GM23338 (cell line): ENCODE measurements around the gene RNF150. TPM values are rescaled to one million over a fixed set of nuclear protein-coding genes. Genes with fewer than 3 reads are reported as not detected.

ENCODE experiments used
- ATAC-seq: fragments of 200-7000 bp; cut with Tn5 transposase; 3 replicates; pipeline ENCODE4 v1.9.1; 2020
- DNase-seq: peaks from one replicate; pipeline ENCODE4 v3.0.0-alpha.2; 2015; ENCODE audit warnings: low spot score
- H2AFZ ChIP-seq: fragments of 200-600 bp; sonication (generic); 2 replicates; pipeline ENCODE4 v1.8.0; 2016; ENCODE audit warnings: antibody characterized with exemption, mild to moderate bottlenecking, moderate library complexity
- H3F3A ChIP-seq: fragments of 200-600 bp; sonication (generic); replicated peaks from 2 replicates; pipeline ENCODE4 v1.8.0; 2017; ENCODE audit warnings: antibody characterized with exemption, mixed run types, low read depth
- H3K27ac ChIP-seq: fragments of 200-600 bp; sonication (generic); 2 replicates; pipeline ENCODE4 v1.6.1; 2016; ENCODE audit warnings: low read depth
- H3K27me3 ChIP-seq: fragments of 200-600 bp; sonication (generic); 2 replicates; pipeline ENCODE4 v1.8.0; 2016; ENCODE audit warnings: mild to moderate bottlenecking, mixed run types, moderate library complexity; ENCODE audit not compliant: insufficient read depth
- H3K36me3 ChIP-seq: fragments of 200-600 bp; sonication (generic); 2 replicates; pipeline ENCODE4 v1.8.0; 2016; ENCODE audit warnings: mild to moderate bottlenecking; ENCODE audit not compliant: insufficient read depth
- H3K4me1 ChIP-seq: fragments of 200-600 bp; sonication (generic); 2 replicates; pipeline ENCODE4 v1.8.0; 2016; ENCODE audit warnings: mild to moderate bottlenecking, moderate library complexity; ENCODE audit not compliant: insufficient read depth
- H3K4me2 ChIP-seq: fragments of 200-600 bp; sonication (generic); 2 replicates; pipeline ENCODE4 v1.7.1; 2017; ENCODE audit warnings: mixed run types
- H3K4me3 ChIP-seq: fragments of 200-600 bp; sonication (generic); 2 replicates; pipeline ENCODE4 v1.6.1; 2016; ENCODE audit warnings: mixed run types
- H3K79me2 ChIP-seq: fragments of 200-600 bp; sonication (generic); replicated peaks from 2 replicates; pipeline ENCODE4 v1.8.0; 2017; ENCODE audit warnings: mild to moderate bottlenecking; ENCODE audit not compliant: insufficient read depth
- H3K9me2 ChIP-seq: fragments of 200-600 bp; sonication (generic); 2 replicates; pipeline ENCODE4 v1.8.0; 2017; ENCODE audit not compliant: insufficient read depth
- H4K20me1 ChIP-seq: fragments of 200-600 bp; sonication (generic); replicated peaks from 2 replicates; pipeline ENCODE4 v1.8.0; 2017; ENCODE audit warnings: mild to moderate bottlenecking; ENCODE audit not compliant: insufficient read depth
- H3K27ac Mint-ChIP-seq: 2 replicates; pipeline ENCODE4 v1.8.0; 2020; ENCODE audit warnings: inconsistent platforms, mild to moderate bottlenecking, moderate library complexity, mixed read lengths
- H3K27me3 Mint-ChIP-seq: 3 replicates; pipeline ENCODE4 v1.8.0; 2022; ENCODE audit warnings: low read depth, mild to moderate bottlenecking, moderate library complexity, mixed read lengths, inconsistent platforms; ENCODE audit not compliant: insufficient read depth, poor library complexity
- H3K36me3 Mint-ChIP-seq: 3 replicates; pipeline ENCODE4 v1.8.0; 2021; ENCODE audit warnings: low read depth, mild to moderate bottlenecking, inconsistent platforms, moderate library complexity, mixed read lengths
- H3K4me1 Mint-ChIP-seq: 3 replicates; pipeline ENCODE4 v1.8.0; 2020; ENCODE audit warnings: mild to moderate bottlenecking, inconsistent platforms, mixed read lengths
- H3K4me3 Mint-ChIP-seq: 3 replicates; pipeline ENCODE4 v1.8.0; 2021; ENCODE audit warnings: moderate library complexity, mild to moderate bottlenecking, inconsistent platforms, mixed read lengths
- H3K9me3 Mint-ChIP-seq: 3 replicates; pipeline ENCODE4 v1.8.0; 2020; ENCODE audit warnings: moderate library complexity, mild to moderate bottlenecking, inconsistent platforms, mixed read lengths
- CREB1 ChIP-seq: fragments of 250-450 bp; sonication (Bioruptor Pico); IDR thresholded peaks from 2 replicates; pipeline ENCODE4 v1.5.0; 2020; ENCODE audit warnings: low read depth, mild to moderate bottlenecking, moderate library complexity
- EZH2 ChIP-seq: fragments of 200-600 bp; sonication (generic); IDR thresholded peaks from one replicate; pipeline ENCODE4 v1.8.0; 2017; ENCODE audit warnings: antibody characterized with exemption, mild to moderate bottlenecking, low read depth; ENCODE audit not compliant: unreplicated experiment
- EZH2phosphoT487 ChIP-seq: fragments of 200-600 bp; sonication (generic); IDR thresholded peaks from one replicate; pipeline ENCODE4 v1.8.1; 2018; ENCODE audit warnings: antibody characterized with exemption; ENCODE audit not compliant: unreplicated experiment
- JUNB ChIP-seq: IDR thresholded peaks from one replicate; pipeline ENCODE4 v1.6.1; 2016; ENCODE audit warnings: antibody characterized with exemption; ENCODE audit not compliant: unreplicated experiment
- NANOG ChIP-seq: IDR thresholded peaks from 2 replicates; pipeline ENCODE4 v1.6.1; 2016; ENCODE audit warnings: antibody characterized with exemption, borderline replicate concordance
- POLR2AphosphoS5 ChIP-seq: IDR thresholded peaks from 2 replicates; pipeline ENCODE4 v1.6.1; 2016; ENCODE audit warnings: antibody characterized with exemption, low read depth
- STAT1 ChIP-seq: IDR thresholded peaks from one replicate; pipeline ENCODE4 v1.6.1; 2016; ENCODE audit warnings: antibody characterized with exemption; ENCODE audit not compliant: unreplicated experiment
- ZNF114 ChIP-seq: fragments of 250-450 bp; sonication (Bioruptor Pico); IDR thresholded peaks from 2 replicates; pipeline ENCODE4 v1.5.0; 2020; ENCODE audit warnings: mild to moderate bottlenecking, moderate library complexity
- ZNF331 ChIP-seq: fragments of 250-450 bp; sonication (Bioruptor Pico); IDR thresholded peaks from 2 replicates; pipeline ENCODE4 v1.5.0; 2020; ENCODE audit warnings: low read depth, mild to moderate bottlenecking, moderate library complexity
- polyA plus RNA-seq: library from polyadenylated mRNA; unstranded; fragments of >200 nt; fragmentation: Nextera tagmentation; extraction: Ambion mirVana; gene quantifications from 2 replicates; pipeline ENCODE4 v1.2.1, GENCODE V29; 2016
- total RNA-seq: library from RNA; depleted of rRNA; stranded (reverse); fragments of >200 nt; shearing (Covaris generic); gene quantifications from 2 replicates; pipeline ENCODE4 v1.2.3, GENCODE V29; 2014
- TF ChIP-seq, protein P1 (sequence below): IDR thresholded peaks from one replicate; pipeline ENCODE4 v1.6.1; 2018; ENCODE audit warnings: antibody characterized with exemption; ENCODE audit not compliant: unreplicated experiment
- TF ChIP-seq, protein P2 (sequence below): fragments of 250-450 bp; sonication (Bioruptor Pico); IDR thresholded peaks from 2 replicates; pipeline ENCODE4 v1.5.0; 2020; ENCODE audit warnings: mild to moderate bottlenecking, moderate library complexity
- TF ChIP-seq, protein P3 (sequence below), 2 experiments: fragments of 200-600 bp in 1 of 2; sonication (generic) in 1 of 2; conservative IDR thresholded peaks; 2 replicates each; pipeline versions ENCODE4 v1.5.1 to v1.6.1; 2016 to 2017; ENCODE audit warnings: antibody characterized with exemption in 2 of 2, low read depth in 2 of 2, mild to moderate bottlenecking in 2 of 2, moderate library complexity in 1 of 2
- TF ChIP-seq, protein P4 (sequence below): IDR thresholded peaks from 2 replicates; pipeline ENCODE4 v1.6.1; 2016; ENCODE audit warnings: antibody characterized with exemption

The RNF150 gene
- total and polyA plus RNA-seq, 2 experiments from 2014 or later: 1.3 to 6.1 TPM

DNA sequence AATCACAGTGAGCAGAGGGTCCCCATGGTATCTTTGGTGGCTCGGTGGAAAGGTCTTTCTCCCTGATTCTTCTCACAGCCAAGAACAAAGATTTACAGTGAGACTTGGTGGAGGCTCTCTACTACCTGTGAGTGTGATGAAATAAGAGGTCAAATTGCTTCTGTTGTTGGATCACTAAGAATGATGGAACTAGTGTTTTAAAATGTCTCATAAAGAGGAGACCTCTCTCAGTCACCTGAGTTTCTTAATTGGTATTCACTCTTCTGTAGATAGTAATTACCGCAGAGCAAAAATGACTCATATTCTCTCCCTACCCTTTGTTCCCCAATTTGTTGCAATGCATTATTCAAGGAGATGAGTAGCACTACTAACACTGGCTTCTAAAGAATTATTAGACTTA lies 276.2 kb downstream of the RNF150 start:
- ATAC-seq: no peak
- no peaks in the 10 kb centered on the region for H3K4me1 ChIP-seq
- no peaks in the 10 kb centered on the region for H3F3A ChIP-seq
- H3K36me3 ChIP-seq: no peaks in the 10 kb centered on the region
- no peaks in the 10 kb centered on the region for H3K79me2 ChIP-seq
- DNase-seq: no peak
- H3K27me3 Mint-ChIP-seq: peaks cover 6% of the 10 kb centered on the region
- H3K4me2 ChIP-seq: no peak overlapping the region
- H3K27me3 ChIP-seq: no peaks in the 10 kb centered on the region
- no peaks in the 10 kb centered on the region for H3K9me3 Mint-ChIP-seq
- no peaks in the 10 kb centered on the region for H4K20me1 ChIP-seq
- no peak overlapping the region for H2AFZ ChIP-seq
- no peak overlapping the region for H3K27ac ChIP-seq
- no peak overlapping the region for H3K4me3 ChIP-seq
- H3K9me2 ChIP-seq: no peaks in the 10 kb centered on the region
- H3K4me1 Mint-ChIP-seq: peaks cover 7% of the 10 kb centered on the region; the same call in 2 of the 3 replicates
- H3K36me3 Mint-ChIP-seq: no peaks in the 10 kb centered on the region
- H3K27ac Mint-ChIP-seq: no peak overlapping the region
- no peak overlapping the region for H3K4me3 Mint-ChIP-seq
- TF ChIP-seq NANOG: no peak
- no peak for TF ChIP-seq EZH2phosphoT487
- no peak for TF ChIP-seq ZNF114 (CRISPR knock-in tag)
- no peak for TF ChIP-seq CREB1 (CRISPR knock-in tag)
- TF ChIP-seq JUNB: no peak
- no peak for TF ChIP-seq ZNF331 (CRISPR knock-in tag)
- no peak for TF ChIP-seq POLR2AphosphoS5
- TF ChIP-seq STAT1: no peak
- no peak for TF ChIP-seq EZH2
- TF ChIP-seq, protein P1, sequence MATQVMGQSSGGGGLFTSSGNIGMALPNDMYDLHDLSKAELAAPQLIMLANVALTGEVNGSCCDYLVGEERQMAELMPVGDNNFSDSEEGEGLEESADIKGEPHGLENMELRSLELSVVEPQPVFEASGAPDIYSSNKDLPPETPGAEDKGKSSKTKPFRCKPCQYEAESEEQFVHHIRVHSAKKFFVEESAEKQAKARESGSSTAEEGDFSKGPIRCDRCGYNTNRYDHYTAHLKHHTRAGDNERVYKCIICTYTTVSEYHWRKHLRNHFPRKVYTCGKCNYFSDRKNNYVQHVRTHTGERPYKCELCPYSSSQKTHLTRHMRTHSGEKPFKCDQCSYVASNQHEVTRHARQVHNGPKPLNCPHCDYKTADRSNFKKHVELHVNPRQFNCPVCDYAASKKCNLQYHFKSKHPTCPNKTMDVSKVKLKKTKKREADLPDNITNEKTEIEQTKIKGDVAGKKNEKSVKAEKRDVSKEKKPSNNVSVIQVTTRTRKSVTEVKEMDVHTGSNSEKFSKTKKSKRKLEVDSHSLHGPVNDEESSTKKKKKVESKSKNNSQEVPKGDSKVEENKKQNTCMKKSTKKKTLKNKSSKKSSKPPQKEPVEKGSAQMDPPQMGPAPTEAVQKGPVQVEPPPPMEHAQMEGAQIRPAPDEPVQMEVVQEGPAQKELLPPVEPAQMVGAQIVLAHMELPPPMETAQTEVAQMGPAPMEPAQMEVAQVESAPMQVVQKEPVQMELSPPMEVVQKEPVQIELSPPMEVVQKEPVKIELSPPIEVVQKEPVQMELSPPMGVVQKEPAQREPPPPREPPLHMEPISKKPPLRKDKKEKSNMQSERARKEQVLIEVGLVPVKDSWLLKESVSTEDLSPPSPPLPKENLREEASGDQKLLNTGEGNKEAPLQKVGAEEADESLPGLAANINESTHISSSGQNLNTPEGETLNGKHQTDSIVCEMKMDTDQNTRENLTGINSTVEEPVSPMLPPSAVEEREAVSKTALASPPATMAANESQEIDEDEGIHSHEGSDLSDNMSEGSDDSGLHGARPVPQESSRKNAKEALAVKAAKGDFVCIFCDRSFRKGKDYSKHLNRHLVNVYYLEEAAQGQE: no peak
- TF ChIP-seq, protein P2, sequence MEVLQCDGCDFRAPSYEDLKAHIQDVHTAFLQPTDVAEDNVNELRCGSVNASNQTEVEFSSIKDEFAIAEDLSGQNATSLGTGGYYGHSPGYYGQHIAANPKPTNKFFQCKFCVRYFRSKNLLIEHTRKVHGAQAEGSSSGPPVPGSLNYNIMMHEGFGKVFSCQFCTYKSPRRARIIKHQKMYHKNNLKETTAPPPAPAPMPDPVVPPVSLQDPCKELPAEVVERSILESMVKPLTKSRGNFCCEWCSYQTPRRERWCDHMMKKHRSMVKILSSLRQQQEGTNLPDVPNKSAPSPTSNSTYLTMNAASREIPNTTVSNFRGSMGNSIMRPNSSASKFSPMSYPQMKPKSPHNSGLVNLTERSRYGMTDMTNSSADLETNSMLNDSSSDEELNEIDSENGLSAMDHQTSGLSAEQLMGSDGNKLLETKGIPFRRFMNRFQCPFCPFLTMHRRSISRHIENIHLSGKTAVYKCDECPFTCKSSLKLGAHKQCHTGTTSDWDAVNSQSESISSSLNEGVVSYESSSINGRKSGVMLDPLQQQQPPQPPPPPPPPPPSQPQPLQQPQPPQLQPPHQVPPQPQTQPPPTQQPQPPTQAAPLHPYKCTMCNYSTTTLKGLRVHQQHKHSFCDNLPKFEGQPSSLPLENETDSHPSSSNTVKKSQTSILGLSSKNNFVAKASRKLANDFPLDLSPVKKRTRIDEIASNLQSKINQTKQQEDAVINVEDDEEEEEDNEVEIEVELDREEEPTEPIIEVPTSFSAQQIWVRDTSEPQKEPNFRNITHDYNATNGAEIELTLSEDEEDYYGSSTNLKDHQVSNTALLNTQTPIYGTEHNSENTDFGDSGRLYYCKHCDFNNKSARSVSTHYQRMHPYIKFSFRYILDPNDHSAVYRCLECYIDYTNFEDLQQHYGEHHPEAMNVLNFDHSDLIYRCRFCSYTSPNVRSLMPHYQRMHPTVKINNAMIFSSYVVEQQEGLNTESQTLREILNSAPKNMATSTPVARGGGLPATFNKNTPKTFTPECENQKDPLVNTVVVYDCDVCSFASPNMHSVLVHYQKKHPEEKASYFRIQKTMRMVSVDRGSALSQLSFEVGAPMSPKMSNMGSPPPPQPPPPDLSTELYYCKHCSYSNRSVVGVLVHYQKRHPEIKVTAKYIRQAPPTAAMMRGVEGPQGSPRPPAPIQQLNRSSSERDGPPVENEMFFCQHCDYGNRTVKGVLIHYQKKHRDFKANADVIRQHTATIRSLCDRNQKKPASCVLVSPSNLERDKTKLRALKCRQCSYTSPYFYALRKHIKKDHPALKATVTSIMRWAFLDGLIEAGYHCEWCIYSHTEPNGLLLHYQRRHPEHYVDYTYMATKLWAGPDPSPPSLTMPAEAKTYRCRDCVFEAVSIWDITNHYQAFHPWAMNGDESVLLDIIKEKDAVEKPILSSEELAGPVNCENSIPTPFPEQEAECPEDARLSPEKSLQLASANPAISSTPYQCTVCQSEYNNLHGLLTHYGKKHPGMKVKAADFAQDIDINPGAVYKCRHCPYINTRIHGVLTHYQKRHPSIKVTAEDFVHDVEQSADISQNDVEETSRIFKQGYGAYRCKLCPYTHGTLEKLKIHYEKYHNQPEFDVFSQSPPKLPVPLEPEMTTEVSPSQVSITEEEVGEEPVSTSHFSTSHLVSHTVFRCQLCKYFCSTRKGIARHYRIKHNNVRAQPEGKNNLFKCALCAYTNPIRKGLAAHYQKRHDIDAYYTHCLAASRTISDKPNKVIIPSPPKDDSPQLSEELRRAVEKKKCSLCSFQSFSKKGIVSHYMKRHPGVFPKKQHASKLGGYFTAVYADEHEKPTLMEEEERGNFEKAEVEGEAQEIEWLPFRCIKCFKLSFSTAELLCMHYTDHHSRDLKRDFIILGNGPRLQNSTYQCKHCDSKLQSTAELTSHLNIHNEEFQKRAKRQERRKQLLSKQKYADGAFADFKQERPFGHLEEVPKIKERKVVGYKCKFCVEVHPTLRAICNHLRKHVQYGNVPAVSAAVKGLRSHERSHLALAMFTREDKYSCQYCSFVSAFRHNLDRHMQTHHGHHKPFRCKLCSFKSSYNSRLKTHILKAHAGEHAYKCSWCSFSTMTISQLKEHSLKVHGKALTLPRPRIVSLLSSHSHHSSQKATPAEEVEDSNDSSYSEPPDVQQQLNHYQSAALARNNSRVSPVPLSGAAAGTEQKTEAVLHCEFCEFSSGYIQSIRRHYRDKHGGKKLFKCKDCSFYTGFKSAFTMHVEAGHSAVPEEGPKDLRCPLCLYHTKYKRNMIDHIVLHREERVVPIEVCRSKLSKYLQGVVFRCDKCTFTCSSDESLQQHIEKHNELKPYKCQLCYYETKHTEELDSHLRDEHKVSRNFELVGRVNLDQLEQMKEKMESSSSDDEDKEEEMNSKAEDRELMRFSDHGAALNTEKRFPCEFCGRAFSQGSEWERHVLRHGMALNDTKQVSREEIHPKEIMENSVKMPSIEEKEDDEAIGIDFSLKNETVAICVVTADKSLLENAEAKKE (CRISPR knock-in tag): no peak
- TF ChIP-seq, protein P3, sequence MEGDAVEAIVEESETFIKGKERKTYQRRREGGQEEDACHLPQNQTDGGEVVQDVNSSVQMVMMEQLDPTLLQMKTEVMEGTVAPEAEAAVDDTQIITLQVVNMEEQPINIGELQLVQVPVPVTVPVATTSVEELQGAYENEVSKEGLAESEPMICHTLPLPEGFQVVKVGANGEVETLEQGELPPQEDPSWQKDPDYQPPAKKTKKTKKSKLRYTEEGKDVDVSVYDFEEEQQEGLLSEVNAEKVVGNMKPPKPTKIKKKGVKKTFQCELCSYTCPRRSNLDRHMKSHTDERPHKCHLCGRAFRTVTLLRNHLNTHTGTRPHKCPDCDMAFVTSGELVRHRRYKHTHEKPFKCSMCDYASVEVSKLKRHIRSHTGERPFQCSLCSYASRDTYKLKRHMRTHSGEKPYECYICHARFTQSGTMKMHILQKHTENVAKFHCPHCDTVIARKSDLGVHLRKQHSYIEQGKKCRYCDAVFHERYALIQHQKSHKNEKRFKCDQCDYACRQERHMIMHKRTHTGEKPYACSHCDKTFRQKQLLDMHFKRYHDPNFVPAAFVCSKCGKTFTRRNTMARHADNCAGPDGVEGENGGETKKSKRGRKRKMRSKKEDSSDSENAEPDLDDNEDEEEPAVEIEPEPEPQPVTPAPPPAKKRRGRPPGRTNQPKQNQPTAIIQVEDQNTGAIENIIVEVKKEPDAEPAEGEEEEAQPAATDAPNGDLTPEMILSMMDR (conservative IDR thresholded peaks at IDR 0.05; ENCODE audit: low read depth in 2 of 2): no peak
- TF ChIP-seq, protein P4, sequence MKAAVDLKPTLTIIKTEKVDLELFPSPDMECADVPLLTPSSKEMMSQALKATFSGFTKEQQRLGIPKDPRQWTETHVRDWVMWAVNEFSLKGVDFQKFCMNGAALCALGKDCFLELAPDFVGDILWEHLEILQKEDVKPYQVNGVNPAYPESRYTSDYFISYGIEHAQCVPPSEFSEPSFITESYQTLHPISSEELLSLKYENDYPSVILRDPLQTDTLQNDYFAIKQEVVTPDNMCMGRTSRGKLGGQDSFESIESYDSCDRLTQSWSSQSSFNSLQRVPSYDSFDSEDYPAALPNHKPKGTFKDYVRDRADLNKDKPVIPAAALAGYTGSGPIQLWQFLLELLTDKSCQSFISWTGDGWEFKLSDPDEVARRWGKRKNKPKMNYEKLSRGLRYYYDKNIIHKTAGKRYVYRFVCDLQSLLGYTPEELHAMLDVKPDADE: no peak
